HG03558 (cell line): ENCODE data around the gene SERP1.

ENCODE experiments used
- ATAC-seq: cut with Tn5 transposase; IDR thresholded peaks from one replicate; pipeline ENCODE4 v1.9.1; 2021; ENCODE audit warnings: moderate number of reproducible peaks; ENCODE audit not compliant: unreplicated experiment; ENCODE audit errors: extremely low read depth

The SERP1 gene

GRCh38 chr3:150546226-150547044 is at the start of gene SERP1, which contains the start of gene EIF2A:
SERP1 (minus strand) TSS chr3:150546496; CDS start chr3:150546135, 361 bp downstream.
EIF2A (plus strand) TSS chr3:150546787; CDS start chr3:150546803, 16 bp downstream.
- ATAC-seq: peak; percentile 79

- ATAC-seq: no peak
Observed at GRCh38 chr3:150594150-150594549, 47.9 kb upstream of the SERP1 start.

GRCh38 chr3:150589759-150590158 is 43.5 kb upstream of the SERP1 start:
- ATAC-seq: no peak

- ATAC-seq: no peak
Observed at GRCh38 chr3:150588027-150588830, 41.9 kb upstream of the SERP1 start.

- ATAC-seq: no peak
Observed at GRCh38 chr3:150583028-150583427, 36.7 kb upstream of the SERP1 start.

- no peak for ATAC-seq
Observed at GRCh38 chr3:150582620-150583019, 36.3 kb upstream of the SERP1 start.

- ATAC-seq: no peak
Observed at GRCh38 chr3:150581174-150581573, 34.9 kb upstream of the SERP1 start.

GRCh38 chr3:150577855-150578254 is 31.6 kb upstream of the SERP1 start:
- ATAC-seq: no peak

GRCh38 chr3:150567328-150567727 is 21.0 kb upstream of the SERP1 start:
- ATAC-seq: no peak

GRCh38 chr3:150564243-150564642 is 17.9 kb upstream of the SERP1 start:
- ATAC-seq: no peak

GRCh38 chr3:150557725-150558124 is 11.4 kb upstream of the SERP1 start:
- ATAC-seq: no peak

GRCh38 chr3:150556792-150557191 is 10.5 kb upstream of the SERP1 start:
- no peak for ATAC-seq

GRCh38 chr3:150555859-150556436 is 9.7 kb upstream of the SERP1 start:
- no peak for ATAC-seq

GRCh38 chr3:150547045-150547741 is 897 bp upstream of the SERP1 start:
- ATAC-seq: no peak

- ATAC-seq: no peak
Observed at GRCh38 chr3:150545419-150546225, 674 bp downstream of the SERP1 start.

- no peak for ATAC-seq
Observed at GRCh38 chr3:150544726-150545125, 1.6 kb downstream of the SERP1 start.

GRCh38 chr3:150544041-150544440 is 2.3 kb downstream of the SERP1 start:
- ATAC-seq: no peak

GRCh38 chr3:150543531-150543930 is 2.8 kb downstream of the SERP1 start:
- no peak for ATAC-seq

- ATAC-seq: no peak
Observed at GRCh38 chr3:150543128-150543527, 3.2 kb downstream of the SERP1 start.

- no peak for ATAC-seq
Observed at GRCh38 chr3:150540991-150541390, 5.3 kb downstream of the SERP1 start.
